Measurements from ENCODE around the gene HAAO. TPM values are rescaled to one million over a fixed set of nuclear protein-coding genes. Genes with fewer than 3 reads are reported as not detected.
A peak's percentile ranks its signal among the peaks of the same experiment; 100 is the strongest.

HAAO gene
- total RNA-seq, 2 donors from 2014 or later: 1.4 to 3.1 TPM

DNA sequence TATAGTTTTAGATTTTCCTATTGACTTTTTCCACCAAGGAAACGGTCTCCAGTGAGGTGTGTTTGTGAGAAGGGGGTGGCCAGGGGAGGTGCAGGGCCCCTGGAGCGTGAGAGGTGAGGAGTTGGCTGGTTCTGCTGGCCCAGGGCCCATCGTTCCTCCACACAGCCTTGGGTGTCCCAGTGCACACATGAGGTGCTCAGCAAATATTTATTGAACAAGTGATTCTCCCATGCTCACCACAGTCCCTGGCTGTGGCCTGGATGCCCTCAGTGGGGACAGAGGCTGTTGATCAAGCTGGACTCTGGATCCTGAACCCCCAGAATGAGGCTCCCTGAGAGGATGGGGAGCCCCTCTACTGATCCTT is 5.0 kb downstream of the HAAO start:
- H3K9me3 Mint-ChIP-seq: peaks cover 0 to 6% of the 10 kb centered on the region in 2 donors

DNA sequence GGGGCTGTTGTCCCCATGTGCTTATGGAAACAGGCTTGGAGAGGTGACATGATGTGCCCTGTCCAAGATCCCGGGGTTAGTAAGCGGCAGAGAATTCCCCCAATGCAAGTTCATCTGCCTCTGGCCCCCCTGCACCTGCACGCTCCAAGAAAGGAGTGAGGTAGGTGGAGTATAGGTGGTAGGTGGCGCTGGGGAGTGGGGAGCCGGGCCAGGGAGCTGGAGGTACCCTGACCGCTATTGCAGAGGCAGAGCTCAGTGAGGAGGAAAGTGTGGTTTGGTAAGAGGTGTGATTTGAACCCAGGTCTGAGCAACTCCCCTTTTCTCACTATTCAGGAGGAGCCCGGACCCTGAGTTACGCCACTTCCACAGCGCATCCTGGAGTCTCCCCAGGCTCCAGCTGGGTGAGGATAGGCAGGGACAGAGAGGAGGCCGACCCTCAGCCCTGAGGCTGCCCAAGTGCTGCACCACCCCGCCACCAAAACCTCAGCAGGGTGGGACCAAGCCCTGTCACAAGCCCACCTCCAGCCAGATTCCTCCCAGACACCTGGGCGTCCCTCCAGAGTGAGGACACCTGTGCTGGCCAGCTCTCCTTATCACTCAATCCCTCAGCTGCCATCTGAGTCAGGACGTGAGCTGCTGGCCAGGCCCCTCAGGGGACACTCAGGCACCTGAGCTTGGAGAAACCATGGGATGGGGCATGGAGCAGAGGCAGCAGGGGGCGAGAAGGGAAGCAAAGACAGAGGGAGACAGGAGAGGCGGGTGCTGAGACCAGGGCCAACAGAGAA is 5.6 kb downstream of the HAAO start:
- no peak overlapping the region for H3K27ac Mint-ChIP-seq
- ATAC-seq (no peak), DNase-seq (ENCODE audit: low spot score in 2 of 2) (no peak)
- H3K36me3 Mint-ChIP-seq: peaks cover 9 to 10% of the 10 kb centered on the region in 2 donors
- peaks cover 0 to 6% of the 10 kb centered on the region in 2 donors for H3K9me3 Mint-ChIP-seq

More for the DNA sequence above, 5.0 kb downstream of the HAAO start:
- Mint-ChIP-seq H3K27ac (no peak overlapping the region), H3K36me3 (peaks cover 12 to 14% of the 10 kb centered on the region in 2 donors)
- DNase-seq (ENCODE audit: low spot score in 2 of 2): no peak
- no peak for ATAC-seq

DNA sequence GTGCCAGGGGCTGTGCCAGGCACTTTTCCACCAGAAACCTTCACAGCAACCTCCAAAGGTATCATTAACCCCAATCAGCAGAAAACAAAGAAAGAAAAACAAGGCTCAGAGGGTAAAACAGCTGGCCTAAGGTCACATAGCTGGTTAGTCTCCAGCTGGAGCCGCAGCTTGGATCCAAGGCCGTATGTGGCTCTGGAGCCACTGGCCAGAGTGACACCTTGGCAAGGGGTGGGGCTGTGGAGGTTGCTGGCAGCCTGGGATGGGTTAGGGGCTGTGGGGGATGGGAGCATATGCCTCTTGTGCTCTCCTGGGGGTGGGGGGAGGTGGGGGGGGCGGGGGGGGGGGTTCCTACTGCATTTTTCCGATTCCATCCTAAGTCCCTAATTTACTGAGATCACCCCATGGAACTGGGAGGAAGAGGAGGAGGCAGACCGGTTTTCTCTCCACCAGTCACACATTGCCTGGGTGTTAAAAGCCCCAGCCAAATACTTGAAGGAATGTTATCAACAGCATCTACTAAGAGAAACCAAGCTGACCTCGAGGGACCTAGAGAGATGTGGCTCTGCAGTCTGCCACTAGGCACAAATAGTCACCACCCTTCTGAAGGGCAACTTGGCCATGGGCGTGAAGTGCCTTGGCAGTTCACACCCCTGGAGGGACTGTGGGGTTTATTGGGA is 8.0 kb downstream of the HAAO start:
- H3K36me3 Mint-ChIP-seq: peaks cover 0 to 6% of the 10 kb centered on the region in 2 donors
- H3K9me3 Mint-ChIP-seq: no peaks in the 10 kb centered on the region
- no peak for DNase-seq (ENCODE audit: low spot score in 2 of 2)
- no peak for ATAC-seq
- H3K27ac Mint-ChIP-seq: no peak overlapping the region

DNA sequence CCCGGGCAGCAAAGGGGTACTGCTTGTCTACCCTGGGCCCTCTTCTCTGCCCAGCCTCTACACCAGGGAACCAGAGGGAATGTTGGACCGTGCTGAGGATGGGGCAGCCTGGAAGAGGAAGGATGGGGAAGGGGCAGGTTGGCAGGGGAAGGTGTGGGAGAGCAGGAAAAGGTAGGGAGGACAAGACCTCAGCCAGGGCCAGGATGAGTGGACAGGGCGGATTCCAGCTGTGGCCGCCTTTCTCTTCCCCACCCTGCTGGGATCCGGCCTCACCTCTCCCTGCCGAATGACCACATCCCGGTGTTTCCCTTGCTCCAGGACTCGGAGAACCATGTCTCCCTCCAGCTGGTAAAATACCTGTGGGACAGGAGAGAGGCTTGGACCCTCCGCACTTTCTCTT is 8.9 kb downstream of the HAAO start:
- ATAC-seq (no peak), DNase-seq (ENCODE audit: low spot score in 2 of 2) (no peak)

DNA sequence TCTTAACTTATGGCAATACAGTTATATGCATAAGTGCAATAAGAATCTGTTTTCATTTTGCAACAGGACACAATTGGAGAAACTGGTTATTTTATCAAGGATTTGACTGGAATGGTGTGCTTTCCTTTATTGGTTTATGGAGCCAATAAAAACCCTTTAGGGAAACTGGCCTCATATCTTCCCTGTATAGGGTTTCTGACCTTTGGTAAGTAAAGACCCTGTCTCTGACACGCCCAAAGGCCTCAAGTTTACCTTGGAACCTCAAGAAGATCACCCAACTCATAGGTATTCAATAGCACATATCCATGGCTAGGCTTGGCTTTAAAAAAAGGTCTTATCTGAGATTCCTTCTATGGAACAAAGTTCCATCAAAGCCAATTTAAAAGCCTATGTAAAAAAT is 11.2 kb downstream of the HAAO start:
- ATAC-seq: no peak
- Mint-ChIP-seq H3K9me3 (no peaks in the 10 kb centered on the region), H3K36me3 (peaks cover 0 to 18% of the 10 kb centered on the region in 2 donors), H3K27ac (no peak overlapping the region)
- DNase-seq (ENCODE audit: low spot score in 2 of 2): no peak

More for the DNA sequence above, 8.9 kb downstream of the HAAO start:
- H3K9me3 Mint-ChIP-seq: no peaks in the 10 kb centered on the region
- H3K36me3 Mint-ChIP-seq: peaks cover 0 to 6% of the 10 kb centered on the region in 2 donors
- no peak overlapping the region for H3K27ac Mint-ChIP-seq

DNA sequence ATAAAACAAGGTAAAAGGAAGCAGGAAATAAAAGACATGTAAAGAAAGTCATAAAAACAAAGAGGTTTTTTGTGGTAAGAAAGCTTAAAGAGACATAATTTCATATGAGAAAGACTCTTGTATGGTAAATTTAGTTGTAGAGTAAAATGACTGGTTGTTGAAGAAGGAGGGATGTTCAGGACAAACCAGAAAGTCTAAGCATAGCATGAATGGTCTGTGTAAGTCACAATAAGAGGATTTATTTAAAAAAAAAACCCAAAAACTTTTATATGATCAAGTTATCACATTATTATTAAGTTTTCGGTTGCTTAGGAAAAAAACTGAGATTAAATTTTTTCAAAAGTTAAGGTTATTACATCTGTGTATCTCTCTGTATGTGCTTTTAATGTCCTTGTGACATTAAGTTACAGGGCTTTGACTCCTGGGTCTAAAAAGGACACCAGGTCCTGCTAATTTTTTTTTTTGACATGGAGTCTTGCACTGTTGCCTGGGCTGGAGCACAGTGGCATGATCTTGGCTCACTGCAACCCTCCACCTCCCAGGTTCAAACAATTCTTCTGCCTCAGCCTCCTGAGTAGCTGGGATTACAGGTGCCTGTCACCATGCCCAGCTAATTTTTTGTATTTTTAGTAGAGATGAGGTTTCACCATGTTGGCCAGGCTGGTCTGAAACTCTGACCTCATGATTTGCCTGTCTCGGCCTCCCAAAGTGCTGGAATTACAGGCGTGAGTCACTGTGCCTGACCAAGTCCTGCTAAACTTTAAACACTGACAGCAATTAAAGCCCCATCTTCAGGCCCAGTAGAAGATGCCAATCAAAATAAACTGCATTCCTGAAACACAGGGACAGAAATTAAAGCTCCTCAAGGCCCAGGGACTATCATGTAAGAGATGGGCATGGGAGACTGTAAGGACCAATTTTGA is 14.2 kb downstream of the HAAO start:
- Mint-ChIP-seq H3K36me3 (peaks cover 0 to 18% of the 10 kb centered on the region in 2 donors), H3K9me3 (no peaks in the 10 kb centered on the region), H3K27ac (no peak overlapping the region)
- ATAC-seq: no peak
- DNase-seq (ENCODE audit: low spot score in 2 of 2): no peak

DNA sequence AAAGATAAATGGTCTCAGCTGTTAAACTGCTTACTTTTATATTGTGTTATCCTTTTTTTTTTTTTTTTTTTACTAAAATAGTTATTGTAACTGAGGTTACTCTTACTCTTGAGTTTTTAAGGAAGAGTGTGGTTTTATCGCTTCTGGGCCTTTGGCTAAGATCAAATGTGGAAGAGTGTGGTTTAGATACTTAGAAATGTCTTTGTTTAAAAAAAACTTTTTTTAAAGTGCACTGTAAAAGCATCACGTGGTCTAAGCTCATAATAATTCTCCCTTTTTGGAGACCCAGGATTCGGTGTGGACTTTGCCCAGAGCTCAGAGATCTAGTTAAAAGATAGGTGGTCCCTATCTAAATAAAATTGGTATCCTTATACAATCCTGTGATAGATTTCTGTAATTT is 16.6 kb downstream of the HAAO start:
- H3K27ac Mint-ChIP-seq: no peak overlapping the region
- no peak for ATAC-seq
- H3K9me3 Mint-ChIP-seq: no peaks in the 10 kb centered on the region
- H3K36me3 Mint-ChIP-seq: peaks cover 0 to 12% of the 10 kb centered on the region in 2 donors
- no peak for DNase-seq (ENCODE audit: low spot score in 2 of 2)

DNA sequence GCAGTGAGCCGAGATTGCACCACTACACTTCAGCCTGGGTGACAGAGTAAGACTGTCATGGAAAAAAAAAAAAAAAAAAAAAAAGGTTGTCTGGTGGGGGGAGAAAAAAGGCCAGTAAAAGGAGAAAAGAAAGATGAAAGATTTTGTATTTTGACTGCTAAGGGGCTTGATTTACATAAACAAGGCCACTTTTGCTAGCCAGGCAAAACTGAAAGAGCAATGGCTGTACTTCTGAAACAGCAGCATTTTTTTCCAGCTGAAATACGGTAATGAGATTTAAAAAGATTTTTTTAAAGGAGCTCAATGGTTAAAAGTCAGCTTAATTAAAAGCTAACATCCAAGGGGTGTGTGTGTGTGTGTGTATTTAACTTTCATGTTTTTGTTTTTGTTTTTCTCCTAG is 17.2 kb downstream of the HAAO start:
- H3K9me3 Mint-ChIP-seq: no peaks in the 10 kb centered on the region
- ATAC-seq: no peak
- H3K27ac Mint-ChIP-seq: peak overlapping the region in 1 of 2 donors; percentile 36

DNA sequence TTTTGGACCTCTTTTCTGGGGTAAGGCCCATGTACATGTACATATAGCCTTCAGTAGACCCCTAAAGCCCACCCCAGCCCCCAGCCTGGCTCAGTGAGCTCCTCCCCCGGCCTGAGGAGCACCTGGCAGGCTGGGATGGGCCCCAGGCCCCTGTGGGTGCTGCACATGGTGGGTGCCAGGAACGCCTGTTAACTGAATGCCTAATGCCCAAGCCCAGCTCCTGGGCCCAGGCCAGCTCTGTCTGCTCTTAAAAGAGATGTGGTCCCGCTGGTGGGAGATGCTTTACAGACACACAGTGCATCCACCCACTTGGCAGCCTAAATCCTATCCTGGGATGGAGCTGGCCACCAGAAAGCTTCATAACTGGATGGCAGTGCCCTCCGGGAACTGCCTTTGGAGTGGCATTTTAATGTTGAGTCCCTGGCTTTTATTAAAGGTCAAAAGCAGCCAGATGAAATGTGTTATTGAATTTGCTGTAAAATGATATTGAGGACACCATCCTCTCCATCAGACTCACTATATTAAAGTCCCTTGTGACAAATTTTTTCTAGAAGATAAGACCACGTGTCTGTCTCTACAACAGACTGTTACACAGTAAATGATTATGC is 20.7 kb downstream of the HAAO start:
- no peaks in the 10 kb centered on the region for H3K9me3 Mint-ChIP-seq
- no peak overlapping the region for H3K27ac Mint-ChIP-seq
- no peak for DNase-seq (ENCODE audit: low spot score in 2 of 2)
- ATAC-seq: no peak
- no peaks in the 10 kb centered on the region for H3K36me3 Mint-ChIP-seq

More for the DNA sequence above, 17.2 kb downstream of the HAAO start:
- peaks cover 0 to 12% of the 10 kb centered on the region in 2 donors for H3K36me3 Mint-ChIP-seq
- DNase-seq (ENCODE audit: low spot score in 2 of 2): no peak

DNA sequence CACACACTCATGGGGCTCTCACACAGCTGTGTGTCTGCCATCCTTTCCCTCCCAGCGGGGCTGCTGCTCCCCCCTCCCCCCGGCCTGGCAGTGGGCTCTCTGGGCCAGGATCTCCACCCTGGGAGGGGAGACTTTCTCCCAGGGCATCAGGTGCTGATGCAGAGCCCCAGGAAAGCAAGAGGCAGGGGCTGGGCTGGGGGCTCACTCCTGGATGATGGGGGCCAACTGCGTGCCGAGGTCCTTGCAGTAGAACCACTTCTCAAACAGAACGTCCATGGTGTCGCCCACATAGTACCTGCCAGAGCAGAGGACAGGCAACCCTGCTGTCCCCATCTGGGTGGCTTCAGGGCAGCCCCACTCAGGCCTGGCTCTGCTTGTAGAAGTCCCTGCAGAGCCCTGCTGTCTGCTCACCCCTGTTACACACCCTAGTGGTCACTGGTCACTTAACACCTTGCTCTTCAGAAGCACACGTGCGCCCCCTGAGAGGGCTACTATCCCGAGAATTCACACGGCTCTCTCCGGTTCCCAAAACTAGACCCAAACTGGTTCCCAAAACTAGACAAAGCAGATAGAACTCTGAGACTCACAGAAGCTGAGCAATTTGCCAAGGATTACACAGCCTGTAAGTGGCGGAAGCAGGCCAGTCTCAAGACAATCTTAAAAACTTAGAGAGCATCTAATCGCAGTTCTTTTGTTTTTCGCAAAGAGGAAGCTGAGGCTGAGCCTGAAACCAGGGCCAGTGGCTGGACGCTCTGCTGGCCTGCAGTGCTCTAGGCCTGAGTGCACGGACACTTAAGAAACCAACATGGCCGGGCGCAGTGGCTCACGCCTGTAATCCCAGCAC is 21.9 kb downstream of the HAAO start:
- DNase-seq (ENCODE audit: low spot score in 2 of 2): no peak
- H3K36me3 Mint-ChIP-seq: no peaks in the 10 kb centered on the region
- ATAC-seq: peak; percentile 44 to 61
- H3K9me3 Mint-ChIP-seq: no peaks in the 10 kb centered on the region
- H3K27ac Mint-ChIP-seq: no peak overlapping the region

DNA sequence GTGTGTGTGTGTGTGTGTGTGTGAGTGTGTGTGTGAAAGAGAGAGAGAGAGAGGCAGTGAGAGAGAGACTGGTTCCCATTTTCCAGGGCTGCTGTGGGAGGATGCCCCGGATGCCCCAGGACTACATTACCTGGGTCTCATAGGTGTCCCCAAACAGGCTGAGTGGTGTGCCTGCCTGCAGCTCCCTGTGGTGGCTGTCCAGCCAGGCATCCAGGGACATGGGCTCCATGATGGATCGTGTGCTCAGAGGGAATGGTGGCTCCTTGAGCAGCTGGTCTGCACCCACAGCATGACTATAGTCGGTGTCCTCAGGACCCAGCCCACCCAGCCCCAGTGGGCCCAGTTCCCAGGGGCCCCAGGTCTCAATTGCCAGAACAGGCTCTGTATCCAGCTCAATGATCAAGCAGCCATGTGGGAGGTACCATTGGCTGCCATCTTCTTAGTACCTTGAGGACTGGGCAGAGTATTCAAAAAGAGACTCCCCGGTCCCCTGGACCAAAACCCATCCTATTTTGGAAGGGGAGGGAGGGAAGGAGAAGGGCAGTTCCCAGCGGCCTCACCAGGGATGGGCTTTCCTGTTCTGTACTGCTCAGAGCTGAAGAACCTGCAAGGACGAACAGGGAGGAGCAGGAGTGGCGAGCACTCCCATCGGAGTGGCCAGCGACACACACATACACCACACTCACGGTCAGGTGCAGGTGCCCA is 22.6 kb downstream of the HAAO start:
- no peaks in the 10 kb centered on the region for H3K36me3 Mint-ChIP-seq
- no peak for DNase-seq (ENCODE audit: low spot score in 2 of 2)
- H3K27ac Mint-ChIP-seq: no peak overlapping the region
- peak in 1 of 2 donors; percentile 4 for ATAC-seq
- H3K9me3 Mint-ChIP-seq: no peaks in the 10 kb centered on the region

DNA sequence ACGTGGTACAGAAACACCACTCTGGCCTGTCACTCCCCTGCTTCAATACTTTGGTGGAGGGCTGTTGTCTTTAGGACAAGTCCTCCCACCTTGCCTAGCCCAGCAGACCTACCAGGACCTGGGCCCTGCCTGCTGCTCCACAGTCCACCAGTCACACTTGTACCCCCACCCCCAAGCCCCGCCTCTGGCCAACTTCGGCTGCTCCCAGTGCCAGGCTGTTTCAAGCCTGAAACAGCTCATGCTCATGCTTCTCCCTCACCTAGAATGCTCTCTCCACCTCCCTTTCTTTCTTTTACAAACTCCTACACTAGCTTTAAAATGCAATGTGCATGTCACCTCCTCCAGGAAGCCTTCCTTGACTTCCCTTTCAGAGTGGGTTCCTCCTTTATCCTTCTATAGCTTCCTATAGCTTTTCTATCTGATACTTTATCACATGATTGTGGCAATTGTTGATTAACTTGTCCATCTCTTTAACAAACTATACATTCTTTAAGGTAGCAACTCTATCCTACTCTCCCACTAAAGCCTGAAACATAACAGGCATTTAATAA is 23.6 kb downstream of the HAAO start:
- no peak for ATAC-seq
- no peaks in the 10 kb centered on the region for H3K36me3 Mint-ChIP-seq
- peak overlapping the region in 1 of 2 donors; percentile 25 for H3K27ac Mint-ChIP-seq
- no peaks in the 10 kb centered on the region for H3K9me3 Mint-ChIP-seq
- no peak for DNase-seq (ENCODE audit: low spot score in 2 of 2)

DNA sequence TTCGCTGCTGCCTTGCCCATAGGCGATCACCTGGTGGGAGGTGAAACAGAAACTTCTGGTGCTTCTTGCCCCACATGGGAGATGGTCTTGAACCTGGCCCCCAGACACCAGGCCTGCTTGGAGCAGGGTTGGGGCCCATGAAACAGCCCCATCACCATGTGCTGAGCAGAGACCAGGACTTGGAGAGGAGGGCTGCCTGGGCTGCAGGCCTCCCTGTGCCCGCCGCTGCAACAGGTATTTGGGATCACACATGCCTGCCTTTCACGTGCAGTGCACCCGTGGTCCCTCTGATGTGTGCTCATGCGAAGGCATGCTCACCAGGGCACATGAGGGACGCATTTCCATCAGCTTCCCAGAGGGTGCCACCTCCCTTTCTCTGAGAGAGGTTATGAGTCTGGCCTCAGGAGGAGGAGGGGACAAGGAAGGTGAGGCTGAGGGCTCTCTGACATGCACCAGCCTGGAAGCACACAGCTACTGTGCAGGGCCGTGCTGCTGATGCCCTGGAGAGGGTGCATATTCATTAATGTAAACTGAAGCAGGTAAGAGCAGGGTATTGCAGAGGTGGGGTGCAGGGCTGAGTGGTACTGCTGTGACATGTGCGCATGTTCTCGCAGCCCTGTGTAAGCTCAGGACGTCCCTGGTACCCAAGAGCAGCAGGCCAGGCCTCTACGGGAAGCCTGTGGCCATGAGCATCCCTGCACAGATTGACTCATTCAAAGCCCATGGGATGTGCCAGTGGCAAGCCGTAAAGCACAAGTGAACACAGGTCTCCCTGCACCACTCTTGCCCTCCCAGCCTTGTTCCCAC is 24.3 kb downstream of the HAAO start:
- Mint-ChIP-seq H3K27ac (no peak overlapping the region), H3K9me3 (no peaks in the 10 kb centered on the region), H3K36me3 (no peaks in the 10 kb centered on the region)
- ATAC-seq: no peak
- no peak for DNase-seq (ENCODE audit: low spot score in 2 of 2)
